Left renal pelvis (tissue), 4 donors: ENCODE data around the gene GPAT2. TPM values are rescaled to one million over a fixed set of nuclear protein-coding genes. Genes with fewer than 3 reads are reported as not detected.
"Not testable (repeated sequence)": the region's sequence is repeated elsewhere in the genome, so short reads cannot be mapped to it uniquely, and the experiment has no call there.

ENCODE experiments used
- DNase-seq, 4 donors: peaks; one replicate each; pipeline ENCODE4 v3.0.0-alpha.2; 2013; ENCODE audit warnings: low read depth in 4 of 4, low spot score in 3 of 4
- polyA plus RNA-seq, 4 donors: library from polyadenylated mRNA; unstranded; fragments of 120-200 nt; gene quantifications; one replicate each; pipeline ENCODE4 v1.2.1, GENCODE V29; 2013; ENCODE audit not compliant: insufficient read length in 4 of 4

The GPAT2 gene
- polyA plus RNA-seq, 4 donors: 2.6 to 7.3 (median 3.2) TPM

DNA sequence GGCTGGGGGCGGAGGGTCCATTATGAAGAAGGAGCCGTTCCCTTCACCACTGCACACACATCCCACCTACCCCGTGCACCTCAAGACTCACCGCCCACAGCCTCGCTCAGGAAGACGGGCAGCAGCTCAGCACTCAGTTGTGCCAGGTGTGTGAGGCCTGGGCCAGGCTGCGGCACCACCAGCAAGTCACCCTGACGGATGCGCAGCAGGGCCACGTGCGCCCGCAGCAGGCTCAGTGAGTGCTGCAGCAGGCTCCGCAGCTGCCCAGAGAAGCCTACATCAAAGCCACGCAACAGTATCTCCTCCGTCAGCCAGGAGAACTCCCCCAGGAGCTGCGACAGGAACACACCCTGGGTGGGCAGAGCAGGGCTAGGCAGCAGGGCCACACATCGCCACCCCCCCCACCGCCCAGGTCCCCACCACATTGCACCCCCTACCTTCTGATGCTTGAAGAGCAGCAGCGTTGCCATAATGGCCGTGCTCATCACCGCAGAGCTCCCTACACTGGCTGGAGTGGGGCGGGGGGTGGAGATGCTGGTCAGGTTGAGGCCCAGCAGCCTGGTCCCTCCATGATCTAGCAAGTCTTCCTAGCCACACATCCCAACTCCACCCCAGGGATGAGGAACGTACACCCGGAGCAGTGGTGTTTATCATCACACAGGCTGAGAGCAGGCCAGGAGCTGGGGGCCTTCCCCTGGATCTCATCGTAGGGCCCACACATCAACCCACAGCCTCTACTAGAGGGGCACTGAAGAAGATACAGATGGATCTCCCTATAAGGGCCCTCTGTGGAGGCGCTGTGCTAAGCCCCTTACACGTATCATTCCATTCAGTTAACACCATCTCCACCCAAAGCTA lies 10.2 kb downstream of the GPAT2 start:
- no peak for DNase-seq

DNA sequence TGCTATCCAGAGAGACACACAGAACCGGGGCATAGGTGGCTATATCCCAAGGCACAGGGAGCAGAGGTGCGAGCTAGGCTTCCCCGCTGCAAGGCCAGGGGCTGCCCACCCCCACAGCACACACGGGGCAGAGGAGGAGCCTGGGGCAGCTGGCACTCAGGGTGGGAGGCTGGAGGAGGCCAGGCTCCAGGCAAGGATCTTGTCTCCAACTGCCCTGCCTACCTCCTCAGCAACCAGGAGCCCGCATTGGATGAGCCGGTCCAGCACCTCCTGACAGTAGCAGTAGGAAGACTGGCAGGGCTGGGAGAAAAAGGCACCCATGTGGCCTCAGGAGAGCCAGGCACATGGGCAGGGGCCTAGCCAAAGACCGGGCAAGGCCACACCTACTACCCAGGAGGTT lies 11.0 kb downstream of the GPAT2 start:
- not testable (repeated sequence) for DNase-seq

DNA sequence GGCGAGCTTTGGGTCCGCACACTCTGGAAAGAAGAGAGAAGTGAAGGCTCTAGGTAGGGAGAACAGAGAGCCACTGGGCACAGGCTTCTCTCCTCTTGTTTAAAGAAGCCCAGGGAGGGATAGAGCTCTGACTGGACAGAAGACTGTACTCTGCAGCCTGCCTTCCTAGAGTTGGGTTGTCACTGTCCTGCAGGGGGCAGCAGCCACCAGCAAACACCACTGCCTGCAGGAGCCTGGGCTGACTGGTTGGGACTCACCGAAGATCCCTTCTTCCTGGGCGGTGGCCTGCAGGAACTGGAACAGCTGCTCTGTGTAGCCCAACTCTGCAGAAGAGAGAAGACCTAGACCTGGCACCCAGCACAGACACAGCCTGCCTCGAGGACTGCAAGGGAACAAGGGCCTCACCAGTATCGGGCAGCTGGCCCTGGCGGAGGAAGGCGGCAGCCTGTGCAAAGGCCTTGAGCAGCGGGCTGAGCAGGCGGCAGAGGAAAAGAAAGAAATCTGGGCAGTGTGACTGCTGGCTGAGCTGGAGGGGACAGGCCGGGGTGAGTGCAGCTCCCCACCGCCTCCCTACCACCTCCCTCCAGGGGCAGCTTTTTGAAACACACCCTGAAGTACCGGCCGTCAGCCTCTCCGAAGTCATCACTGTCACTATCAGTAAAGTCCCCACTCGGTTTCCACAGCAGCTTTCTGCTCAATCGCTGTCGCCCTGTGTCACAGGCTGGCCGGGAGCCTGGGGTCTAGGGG lies 11.8 kb downstream of the GPAT2 start:
- peak; percentile 37 to 53 (median 40) for DNase-seq

DNA sequence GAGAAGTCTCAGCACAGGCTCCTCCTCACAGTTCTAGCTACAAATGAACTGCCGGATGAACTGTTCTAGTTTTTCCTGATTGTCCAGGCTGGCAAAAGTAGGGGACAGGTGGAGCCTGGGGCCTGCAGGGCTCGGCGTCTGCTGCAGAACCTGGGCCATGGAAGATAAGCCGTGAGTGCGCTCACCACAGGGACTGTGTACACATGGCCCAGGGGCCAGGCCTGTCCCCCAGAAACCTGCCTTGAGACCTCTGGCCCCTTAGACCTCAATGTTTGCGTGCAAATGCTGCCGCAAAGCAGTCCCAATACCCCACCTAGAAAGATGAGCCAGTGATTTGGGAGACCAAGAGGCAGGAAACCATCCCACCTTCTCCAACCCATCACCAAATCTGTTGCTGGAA lies 12.6 kb downstream of the GPAT2 start:
- not testable (repeated sequence) for DNase-seq

DNA sequence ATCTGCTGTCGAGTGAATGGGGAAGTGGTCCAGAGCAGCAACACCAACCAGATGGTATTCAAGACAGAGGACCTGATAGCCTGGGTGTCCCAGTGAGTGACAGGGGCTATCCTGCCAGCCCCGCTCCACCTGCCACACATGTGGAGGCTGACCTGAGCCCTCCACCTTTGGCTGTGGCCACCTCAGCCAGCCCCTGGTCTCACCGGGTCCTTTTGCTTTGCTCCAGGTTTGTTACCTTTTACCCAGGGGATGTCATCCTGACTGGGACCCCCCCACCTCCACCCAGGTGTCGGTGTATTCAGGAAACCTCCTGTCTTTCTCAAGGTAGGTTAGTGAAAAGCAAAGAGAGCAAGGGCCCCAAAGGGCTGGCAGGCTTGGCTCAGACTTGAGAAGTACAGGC lies 13.6 kb downstream of the GPAT2 start:
- DNase-seq: not testable (repeated sequence)

DNA sequence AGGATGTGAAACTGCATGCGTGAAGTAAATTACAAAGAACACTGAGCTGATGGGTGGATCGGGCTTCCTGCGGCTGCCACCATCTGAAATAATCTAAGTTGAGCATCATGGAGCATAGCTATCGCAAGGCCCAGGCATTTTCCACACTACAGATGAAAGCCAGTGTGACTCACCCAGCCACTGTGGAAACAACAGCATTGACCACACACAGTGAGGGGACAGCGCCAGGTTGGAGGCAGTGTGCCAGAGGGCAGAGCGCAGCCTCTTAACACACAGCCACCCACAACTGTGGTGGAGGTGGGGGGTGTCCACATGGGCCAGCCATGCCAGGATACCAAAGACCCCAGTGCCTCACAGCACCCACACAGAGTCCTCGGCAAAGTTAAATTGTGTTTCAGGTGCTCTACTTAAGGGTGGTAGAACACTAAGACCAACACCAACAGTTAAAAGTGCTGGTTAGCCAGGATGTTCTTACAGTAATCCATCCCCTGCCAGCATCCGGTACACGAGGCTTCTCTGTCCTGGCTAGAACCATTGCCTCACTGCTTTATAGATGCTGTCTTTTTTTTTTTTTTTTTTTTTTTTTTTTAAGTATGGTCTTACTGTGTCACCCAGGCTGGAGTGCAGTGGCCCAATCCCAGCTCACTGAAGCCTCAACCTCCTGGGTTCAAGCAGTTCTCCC lies 14.7 kb downstream of the GPAT2 start:
- not testable (repeated sequence) for DNase-seq

DNA sequence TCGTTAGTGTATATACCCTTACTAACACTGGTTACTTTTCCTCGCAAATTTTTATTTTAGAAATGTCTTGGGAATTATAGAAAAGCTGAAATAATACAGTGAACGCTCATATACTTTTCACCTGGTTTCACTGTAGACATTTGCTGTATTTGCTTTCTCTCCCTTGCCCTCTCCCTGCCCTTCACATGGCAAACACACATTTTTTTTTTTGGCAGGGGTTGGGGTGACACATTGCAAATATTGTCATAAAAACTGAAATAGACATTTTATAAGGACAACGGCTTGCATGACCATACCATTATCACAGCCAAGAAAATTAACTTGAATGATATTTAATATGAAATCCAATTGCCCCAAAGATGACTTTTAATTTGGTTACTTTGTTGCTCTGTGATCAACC lies 18.4 kb downstream of the GPAT2 start:
- DNase-seq: not testable (repeated sequence)

DNA sequence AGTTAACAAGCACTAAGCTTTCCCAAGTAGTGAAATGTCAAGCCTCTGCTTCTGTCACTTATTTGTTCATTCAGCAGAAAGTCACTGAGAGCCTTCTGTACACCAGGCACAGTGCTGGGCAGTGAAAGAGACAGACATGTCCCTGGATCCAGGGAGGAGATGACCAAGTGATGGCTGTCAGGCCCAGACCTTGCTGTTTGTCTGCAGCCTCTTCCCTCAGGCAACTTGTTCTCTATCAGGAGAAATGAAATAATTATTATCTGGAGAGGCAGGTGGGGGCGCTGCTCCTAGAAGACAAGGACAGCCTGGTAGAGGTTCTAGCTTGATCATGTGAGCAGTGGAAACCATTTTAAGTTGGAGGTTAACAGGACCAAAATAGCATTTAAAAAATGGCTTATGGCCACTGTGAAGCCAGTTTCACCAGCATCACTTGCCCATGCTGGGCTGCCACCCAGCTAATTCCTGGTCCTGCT lies 21.9 kb downstream of the GPAT2 start:
- not testable (repeated sequence) for DNase-seq

DNA sequence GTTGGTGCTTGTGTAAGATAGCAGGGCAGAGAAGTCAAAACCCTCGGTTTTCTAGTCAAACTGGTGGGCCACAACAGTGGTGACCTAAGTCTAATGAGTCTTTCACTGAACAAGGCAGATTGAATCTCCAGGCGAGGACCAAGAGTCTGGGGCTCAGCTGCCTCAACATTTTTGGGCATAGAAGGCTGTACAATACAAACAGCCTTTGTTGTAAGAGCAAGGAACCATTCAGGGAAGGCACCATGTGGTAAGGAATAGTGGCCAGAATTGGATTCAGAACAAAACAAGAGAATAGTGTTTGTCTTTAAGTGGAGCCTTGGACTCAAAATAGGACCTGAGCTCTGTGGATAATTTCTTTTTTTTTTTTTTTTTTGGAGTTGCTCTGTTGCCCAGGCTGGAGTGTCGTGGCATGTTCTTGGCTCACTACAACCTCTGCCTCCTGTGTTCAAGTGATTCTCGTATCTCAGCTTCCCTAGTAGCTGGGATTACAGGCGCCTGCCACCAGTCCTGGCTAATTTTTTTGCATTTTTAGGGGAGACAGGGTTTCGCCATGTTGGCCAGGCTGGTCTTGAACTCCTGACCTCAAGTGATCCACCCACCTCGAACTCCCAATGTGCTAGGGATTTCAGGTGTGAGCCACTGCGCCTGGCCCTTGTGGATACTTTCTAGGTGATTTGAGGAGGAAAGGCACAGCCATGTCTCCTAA lies 22.5 kb downstream of the GPAT2 start:
- DNase-seq: not testable (repeated sequence)

DNA sequence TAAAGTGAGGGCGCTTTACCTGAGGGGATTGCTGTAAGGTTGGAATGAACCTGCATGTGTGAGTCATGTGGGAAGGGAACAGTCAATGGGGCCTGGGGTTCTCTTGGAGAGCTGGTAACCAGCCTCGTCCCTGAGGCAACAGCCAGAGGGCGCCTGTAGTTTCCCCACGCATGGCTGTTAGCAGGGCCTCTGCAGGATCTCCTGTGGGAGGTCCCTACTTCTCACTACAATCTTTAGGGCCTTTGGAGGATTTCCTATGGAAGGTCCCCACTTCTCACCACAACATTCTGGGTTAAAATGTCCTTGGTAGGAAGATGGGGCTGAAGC lies 23.6 kb downstream of the GPAT2 start:
- DNase-seq: not testable (repeated sequence)

DNA sequence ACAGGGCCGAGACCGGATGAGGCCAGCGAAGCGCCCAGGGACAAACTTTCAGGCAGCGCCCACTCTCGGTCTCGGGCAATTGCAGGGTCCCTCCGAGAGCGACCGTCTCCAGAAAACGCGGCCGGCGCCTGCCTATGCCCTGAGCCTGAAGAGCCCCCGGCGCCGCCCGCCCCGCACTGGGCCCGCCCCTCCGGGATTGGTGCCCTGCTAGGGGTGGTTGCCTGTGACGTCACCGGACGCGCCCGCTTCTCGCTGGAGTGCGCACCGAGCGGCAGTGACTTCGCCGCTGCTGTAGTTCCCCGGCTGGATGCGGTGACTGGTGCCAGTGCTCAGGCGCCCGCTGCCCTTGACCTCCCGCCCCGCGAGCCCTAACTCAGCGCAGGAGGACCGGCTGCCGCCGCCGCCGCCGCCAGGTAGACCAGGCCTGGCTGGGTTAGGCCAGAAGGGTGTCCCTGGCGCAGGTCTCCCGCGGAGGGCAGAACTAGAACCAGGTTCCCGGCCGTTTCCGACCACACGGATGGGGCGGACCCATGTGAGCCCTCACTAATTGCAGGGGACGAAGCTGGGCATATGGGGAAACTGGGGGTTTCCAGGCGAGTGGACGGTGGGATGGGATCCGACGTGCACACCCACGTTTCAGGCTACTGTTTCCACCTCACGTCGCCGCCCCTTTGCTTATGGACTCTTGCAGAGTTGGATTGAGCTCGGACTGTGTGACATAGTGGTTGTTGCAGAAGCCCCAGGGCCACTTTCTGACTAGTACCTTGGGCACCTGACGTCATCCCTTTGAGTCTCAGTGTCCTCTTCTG lies 24.2 kb downstream of the GPAT2 start:
- DNase-seq: peak; percentile 61 to 77 (median 75)

DNA sequence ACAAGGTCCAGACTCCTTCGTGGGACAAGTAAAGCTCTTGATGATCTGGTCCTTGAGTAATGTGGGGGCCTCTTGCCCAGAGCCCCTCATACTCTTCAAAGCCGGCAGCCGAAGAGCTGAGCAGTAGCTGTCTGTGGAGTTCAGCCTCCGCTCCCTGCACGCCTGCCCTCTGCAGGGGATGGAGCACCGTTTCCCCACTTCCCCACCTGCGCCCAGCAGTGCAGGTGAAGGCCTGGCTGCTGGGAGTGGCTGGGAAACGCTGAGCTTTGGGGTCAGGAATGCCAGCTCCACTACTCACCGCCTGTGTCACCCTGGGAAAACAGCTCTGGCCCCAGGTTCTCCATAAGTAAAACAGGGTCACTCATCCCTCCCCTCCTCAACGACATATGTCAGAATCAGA lies 24.9 kb downstream of the GPAT2 start:
- not testable (repeated sequence) for DNase-seq

DNA sequence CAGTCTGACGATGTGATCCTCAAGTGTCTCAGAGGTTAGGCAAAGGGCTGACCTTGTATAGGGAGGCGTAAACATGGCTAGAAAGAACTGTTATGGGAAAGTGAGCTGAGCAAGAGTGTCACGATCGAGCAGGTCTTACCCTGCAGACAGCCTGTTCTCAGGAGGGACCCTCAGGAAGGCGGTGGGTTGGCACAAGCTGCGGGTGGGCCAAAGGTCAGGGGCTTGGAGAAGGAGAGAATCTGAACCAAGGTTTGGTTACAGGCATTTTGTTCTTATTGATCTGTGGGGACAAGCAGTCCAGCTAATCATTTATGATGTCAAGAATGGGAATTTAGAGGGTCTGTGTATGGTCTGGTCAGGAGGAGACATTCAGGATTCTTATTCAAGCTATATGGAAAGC lies 26.7 kb downstream of the GPAT2 start:
- DNase-seq: not testable (repeated sequence)

DNA sequence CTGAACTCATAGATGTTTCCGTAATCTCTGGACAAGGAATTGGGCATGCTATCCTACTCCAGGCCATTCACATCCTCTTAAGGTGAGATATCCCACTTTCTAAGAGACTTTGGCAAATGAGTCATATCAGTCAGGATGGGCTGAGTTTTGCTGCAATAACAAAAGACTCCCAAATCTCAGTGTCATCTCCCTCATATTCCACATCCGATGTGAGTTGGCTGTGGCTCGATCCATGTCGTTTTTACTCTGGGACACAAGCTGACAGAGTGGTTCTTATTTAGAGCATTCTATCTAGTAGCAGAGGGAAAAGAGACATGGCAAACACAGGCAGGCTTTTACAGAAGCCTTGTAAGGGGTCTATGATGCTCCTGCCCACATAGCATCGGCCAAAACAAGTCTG lies 28.5 kb downstream of the GPAT2 start:
- DNase-seq: not testable (repeated sequence)

DNA sequence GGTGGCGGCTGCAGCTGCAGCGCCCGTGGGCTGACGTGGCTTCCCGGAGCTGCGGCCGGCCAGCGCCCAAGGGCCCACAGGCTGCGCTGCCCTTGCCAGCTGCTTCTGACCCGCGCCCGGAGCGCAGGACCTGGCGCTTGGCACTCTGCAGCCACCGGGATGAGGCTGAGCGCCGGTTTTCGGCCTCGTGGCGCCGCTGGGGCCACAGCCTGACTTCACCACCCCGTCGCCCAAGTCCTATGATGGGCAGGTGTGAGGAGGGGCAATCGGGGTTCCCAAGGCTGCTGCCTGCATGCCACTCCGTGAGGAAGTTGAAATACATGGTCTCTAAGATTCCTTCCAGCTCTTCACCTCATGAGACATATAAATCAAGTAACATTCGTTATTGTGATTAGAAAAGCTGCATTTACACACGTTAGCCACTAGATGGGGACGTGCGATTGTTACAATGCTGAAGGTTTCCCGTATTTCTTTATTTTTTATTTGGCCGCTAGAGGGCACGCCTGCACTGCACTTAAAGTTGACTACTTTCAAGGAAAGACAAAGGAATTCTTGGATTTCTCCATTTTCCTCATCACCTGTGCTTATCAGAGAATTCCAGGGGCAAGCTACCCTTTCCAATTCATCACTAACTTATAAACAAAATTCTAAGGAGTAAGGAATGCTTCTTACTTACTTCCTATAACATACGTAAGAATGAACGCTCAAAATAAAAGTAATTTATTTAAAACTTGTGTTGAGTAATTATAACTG lies 42.0 kb downstream of the GPAT2 start:
- DNase-seq: peak in 3 of 4 donors; percentile 19 to 26 (median 22)

DNA sequence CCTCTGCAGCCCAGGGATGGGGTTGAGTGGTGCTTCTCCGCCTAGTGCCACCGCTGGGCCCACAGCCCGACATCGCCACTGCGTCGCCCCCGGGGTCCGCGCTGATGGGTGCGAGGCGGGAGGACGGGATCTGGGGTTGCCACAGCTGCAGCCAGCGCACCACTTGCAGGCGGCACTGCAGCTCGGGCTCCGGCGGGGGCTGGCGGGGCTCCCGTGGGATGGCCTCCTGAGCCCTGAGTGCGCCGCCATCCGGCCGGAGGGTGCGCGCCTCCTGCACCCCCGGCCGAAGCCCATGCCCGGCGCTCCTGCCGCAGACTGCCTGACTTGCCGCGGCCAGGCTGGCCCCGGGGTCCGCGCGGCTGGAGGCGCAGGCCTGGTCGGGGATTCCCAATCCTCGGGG lies 42.6 kb downstream of the GPAT2 start:
- DNase-seq: not testable (repeated sequence)

DNA sequence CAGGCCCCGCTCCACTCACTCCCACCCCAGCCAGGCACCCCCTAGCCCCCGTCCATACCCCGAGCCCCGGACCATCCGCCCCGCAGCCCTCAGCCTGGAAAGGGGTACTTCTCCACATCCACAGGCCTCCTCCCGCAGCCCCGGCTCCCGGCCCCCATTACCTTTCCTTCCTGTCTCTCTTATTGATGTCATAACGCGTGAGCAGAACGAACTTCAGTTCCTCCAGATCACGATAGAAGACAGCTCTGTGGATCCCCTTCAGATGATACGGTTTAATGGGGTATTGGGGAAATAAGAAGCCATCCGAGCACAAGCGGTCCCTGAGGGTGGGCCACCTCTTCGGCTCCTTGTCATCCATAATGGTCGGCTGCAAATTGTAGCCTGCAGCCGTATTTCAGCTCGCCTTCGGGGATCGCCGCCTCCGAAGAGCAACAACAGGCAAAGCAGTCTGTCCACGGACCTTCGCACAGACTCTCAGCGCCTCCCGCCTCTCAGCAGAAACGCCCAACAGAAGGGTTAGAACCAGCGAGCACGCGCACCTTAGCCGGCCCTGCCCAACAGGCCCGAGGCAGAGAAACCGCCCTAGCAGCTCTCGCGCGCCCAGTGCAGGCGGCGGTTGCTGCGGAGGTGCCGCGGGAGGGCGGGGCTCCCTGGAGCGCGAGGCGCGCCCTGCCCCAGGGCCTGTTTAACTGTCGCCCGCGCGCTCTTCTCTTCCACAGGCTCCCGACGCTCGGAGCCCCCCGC lies 43.2 kb downstream of the GPAT2 start, which contains the start of gene ANKRD36C:
ANKRD36C (minus strand) TSS at position 474 of the 744 bp plus-strand sequence; CDS start at position 358, 116 bp downstream.
- peak in 2 of 4 donors; percentile 11 to 41 for DNase-seq

DNA sequence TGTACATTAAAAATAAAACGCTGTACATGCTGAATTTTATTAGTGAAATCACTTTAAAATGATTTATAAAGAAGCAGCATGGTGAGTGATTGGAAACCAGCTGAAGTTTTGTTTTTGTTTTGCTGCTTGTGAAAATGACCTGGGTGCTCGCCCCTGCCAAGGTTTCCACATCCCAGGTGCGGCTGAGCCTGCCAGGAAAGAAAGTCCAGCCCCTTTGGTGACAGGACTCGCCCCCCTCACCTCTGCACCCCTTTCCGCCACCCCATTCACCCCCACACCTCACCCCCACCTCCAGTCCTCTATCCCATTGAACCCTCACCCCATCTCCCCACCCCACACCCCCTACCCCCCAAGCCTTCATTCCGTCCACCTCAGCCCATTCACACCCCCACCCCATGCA lies 43.8 kb downstream of the GPAT2 start:
- DNase-seq: not testable (repeated sequence)
